B cell (primary cell): Measurements from ENCODE around the gene UNC5B. TPM values are rescaled to one million over a fixed set of nuclear protein-coding genes. Genes with fewer than 3 reads are reported as not detected.

Experiments used
- ATAC-seq: fragments of 200-7000 bp; cut with Tn5 transposase; one replicate; pipeline ENCODE4 v1.10.0; 2021; ENCODE audit warnings: low read depth, mild to moderate bottlenecking, moderate number of reproducible peaks, moderate library complexity
- CTCF ChIA-PET: fragments of 350-600 bp; sonication (Branson Sonifier 250); formaldehyde crosslinking; loops from one replicate; lab custom pipeline; 2021; ENCODE audit warnings: antibody characterized with exemption, inconsistent platforms; lab: Charles Lee
- POLR2A ChIA-PET: fragments of 350-600 bp; sonication (Branson Sonifier 250); formaldehyde crosslinking; loops from one replicate; lab custom pipeline; 2021; ENCODE audit warnings: antibody characterized with exemption; lab: Charles Lee
- DNase-seq: peaks from one replicate; pipeline ENCODE4 v3.0.0; 2013
- H2AFZ ChIP-seq: 2 replicates; pipeline ENCODE4 v1.6.1; 2012; ENCODE audit warnings: mild to moderate bottlenecking, low read depth, low read length; ENCODE audit not compliant: insufficient read depth, poor library complexity, severe bottlenecking
- H3K27ac ChIP-seq, 2 donors: 1 replicate in 1 of 2; 2 replicates in 1 of 2; pipeline ENCODE4 v1.5.1; 2012 to 2013; ENCODE audit warnings: low read length in 2 of 2, mild to moderate bottlenecking in 2 of 2, moderate library complexity in 1 of 2
- H3K27me3 ChIP-seq, 4 experiments: fragments of 200-600 bp in 1 of 4; sonication (generic) in 1 of 4; replicated peaks in 1 of 4; 1 replicate in 2 of 4; 2 replicates in 2 of 4; pipeline versions ENCODE4 v1.6.1 to v1.7.0; 2013 to 2016; ENCODE audit warnings: low read length in 3 of 4, mild to moderate bottlenecking in 2 of 4, mixed read lengths in 1 of 4, moderate library complexity in 1 of 4; ENCODE audit not compliant: insufficient read depth in 4 of 4, control insufficient read depth in 3 of 4; ENCODE audit errors: control extremely low read depth in 1 of 4
- H3K36me3 ChIP-seq, 2 experiments: replicated peaks in 1 of 2; 1 replicate in 1 of 2; 2 replicates in 1 of 2; pipeline versions ENCODE4 v1.6.1 to v1.7.1; 2013; ENCODE audit warnings: low read length in 1 of 2; ENCODE audit not compliant: insufficient read depth in 2 of 2, control insufficient read depth in 1 of 2; ENCODE audit errors: control extremely low read depth in 1 of 2, extremely low read depth in 1 of 2
- H3K4me1 ChIP-seq, 2 donors: fragments of 200-600 bp in 1 of 2; sonication (generic) in 1 of 2; 1 replicate in 1 of 2; 2 replicates in 1 of 2; pipeline versions ENCODE4 v1.5.1 to v1.6.1; 2013 to 2017; ENCODE audit warnings: low read length in 2 of 2; ENCODE audit not compliant: control insufficient read depth in 2 of 2, insufficient read depth in 2 of 2
- H3K4me2 ChIP-seq: replicated peaks from 2 replicates; pipeline ENCODE3; 2012; ENCODE audit warnings: mild to moderate bottlenecking, low read depth, low read length; ENCODE audit not compliant: poor library complexity, severe bottlenecking
- H3K4me3 ChIP-seq, 5 experiments: fragments of 200-600 bp in 1 of 5; sonication (generic) in 1 of 5; 1 replicate in 3 of 5; 2 replicates in 2 of 5; pipeline versions ENCODE4 v1.5.1 to v1.7.0; 2011 to 2016; ENCODE audit warnings: low read length in 4 of 5, mild to moderate bottlenecking in 4 of 5, low read depth in 2 of 5, control low read depth in 1 of 5, moderate library complexity in 1 of 5; ENCODE audit not compliant: insufficient read depth in 1 of 5; ENCODE audit errors: control extremely low read depth in 1 of 5, extremely low read depth in 1 of 5
- H3K79me2 ChIP-seq: fragments of 200-600 bp; sonication (generic); one replicate; pipeline ENCODE4 v1.6.0; 2016; ENCODE audit warnings: low read length; ENCODE audit not compliant: control insufficient read depth, insufficient read depth
- H3K9ac ChIP-seq: fragments of 200-600 bp; sonication (generic); 2 replicates; pipeline ENCODE4 v1.6.1; 2017; ENCODE audit warnings: mild to moderate bottlenecking, low read length, moderate library complexity
- H3K9me3 ChIP-seq, 3 donors: one replicate each; pipeline versions ENCODE4 v1.6.1 to v1.7.1; 2013; ENCODE audit warnings: low read length in 2 of 3; ENCODE audit not compliant: control insufficient read depth in 2 of 3, insufficient read depth in 1 of 3; ENCODE audit errors: control extremely low read depth in 1 of 3
- H4K20me1 ChIP-seq: 2 replicates; pipeline ENCODE4 v1.6.0; 2012; ENCODE audit warnings: mild to moderate bottlenecking, low read length; ENCODE audit not compliant: insufficient read depth, control insufficient read depth, poor library complexity, severe bottlenecking
- H3K27ac Mint-ChIP-seq: one replicate; pipeline ENCODE4 v1.8.0; 2021; ENCODE audit warnings: mixed read lengths
- H3K27me3 Mint-ChIP-seq: one replicate; pipeline ENCODE4 v1.8.0; 2021; ENCODE audit warnings: mixed read lengths
- H3K4me1 Mint-ChIP-seq: one replicate; pipeline ENCODE4 v1.8.0; 2021; ENCODE audit warnings: mixed read lengths
- H3K4me3 Mint-ChIP-seq: one replicate; pipeline ENCODE4 v1.8.0; 2021; ENCODE audit warnings: mixed read lengths
- H3K9me3 Mint-ChIP-seq: one replicate; pipeline ENCODE4 v1.8.0; 2022; ENCODE audit warnings: mixed read lengths; ENCODE audit not compliant: insufficient read depth
- CTCF ChIP-seq: fragments of 200-600 bp; IDR thresholded peaks from one replicate; pipeline ENCODE4 v1.8.0; 2022; ENCODE audit warnings: antibody characterized with exemption, mild to moderate bottlenecking
- EZH2 ChIP-seq: IDR thresholded peaks from 2 replicates; pipeline ENCODE4 v1.6.1; 2012; ENCODE audit warnings: borderline replicate concordance, low read depth, mild to moderate bottlenecking, moderate library complexity, low read length; ENCODE audit not compliant: insufficient read depth, poor library complexity, severe bottlenecking
- WGBS: methylation state at CpG from one replicate; pipeline ENCODE4 v1.1.5; 2013; ENCODE audit warnings: missing lambda C conversion rate; ENCODE audit not compliant: insufficient coverage; 5-methylcytosine and 5-hydroxymethylcytosine counted together
- intact Hi-C: fragments of 100-400 bp; cut with micrococcal nuclease; formaldehyde crosslinking; loops from one replicate; pipeline ENCODE4 v1.10.0; 2022
- polyA plus RNA-seq: library from polyadenylated mRNA; depleted of rRNA; stranded (reverse); fragments of >200 nt; gene quantifications from 2 replicates; pipeline ENCODE4 v1.2.3, GENCODE V29; 2012
- total RNA-seq, 2 donors: library from RNA; stranded (reverse); fragments of 120-200 nt in 1 of 2; gene quantifications; 1 replicate in 1 of 2; 2 replicates in 1 of 2; pipeline versions ENCODE4 v1.2.3 to v1.2.4, GENCODE V29; 2013 to 2022

The UNC5B gene
- total and polyA plus RNA-seq, 2 donors (not counting 1 experiment from before 2014, with no cell fraction given): not detected

- POLR2A ChIA-PET: interaction anchor here (0.6 kb wide), 1 partner anchor 470 kb away, joined by 3 read pairs; no protein-coding TSS in a partner anchor
- Histone ChIP-seq H3K27me3 (no peaks in the 10 kb centered on the region), H3K4me3 (no peak overlapping the region), H3K27ac (no peak overlapping the region), H3K36me3 (peaks cover 0 to 5% of the 10 kb centered on the region in 2 experiments), H3K79me2 (no peaks in the 10 kb centered on the region), H2AFZ (no peak overlapping the region), H3K4me2 (no peak overlapping the region), H3K9me3 (no peaks in the 10 kb centered on the region), H4K20me1 (no peaks in the 10 kb centered on the region), H3K9ac (no peak overlapping the region), H3K4me1 (peaks cover 6 to 14% of the 10 kb centered on the region in 2 donors)
- 100% methylated on average over 1 of the region's 1 CpG for WGBS
- Mint-ChIP-seq H3K4me1 (peaks cover 13% of the 10 kb centered on the region), H3K27ac (no peak overlapping the region), H3K9me3 (no peaks in the 10 kb centered on the region), H3K4me3 (no peak overlapping the region), H3K27me3 (no peaks in the 10 kb centered on the region)
- CTCF ChIA-PET: interaction anchor here (1.0 to 11.1 kb wide), 7 partner anchors 12 to 385 kb away, joined by 3 to 118 read pairs (median 13); no protein-coding TSS in a partner anchor
- no peak for TF ChIP-seq CTCF
- DNase-seq: no peak
- no peak for ATAC-seq
- intact Hi-C loops: no loop called here
Observed at GRCh38 chr10:71321386-71321785, 109.0 kb downstream of the UNC5B start.

GRCh38 chr10:71323407-71323806, 111.0 kb downstream of the UNC5B start:
- CTCF ChIA-PET: interaction anchor here (1.0 to 3.4 kb wide), 6 partner anchors 8 to 385 kb away, joined by 3 to 11 read pairs (median 4); no protein-coding TSS in a partner anchor
- Histone ChIP-seq H3K4me2 (no peak overlapping the region), H2AFZ (no peak overlapping the region), H3K4me3 (no peak overlapping the region), H3K9ac (no peak overlapping the region), H3K9me3 (no peaks in the 10 kb centered on the region), H3K27me3 (no peaks in the 10 kb centered on the region), H3K27ac (no peak overlapping the region), H3K79me2 (no peaks in the 10 kb centered on the region), H3K36me3 (peaks cover 0 to 8% of the 10 kb centered on the region in 2 experiments), H4K20me1 (no peaks in the 10 kb centered on the region), H3K4me1 (peaks cover 6 to 14% of the 10 kb centered on the region in 2 donors)
- Mint-ChIP-seq H3K4me1 (peaks cover 13% of the 10 kb centered on the region), H3K4me3 (no peak overlapping the region), H3K27ac (no peak overlapping the region), H3K9me3 (no peaks in the 10 kb centered on the region), H3K27me3 (no peaks in the 10 kb centered on the region)
- no peak for TF ChIP-seq CTCF
- no peak for TF ChIP-seq EZH2
- WGBS: 97% methylated on average over 3 of the region's 4 CpGs
- ATAC-seq (no peak), DNase-seq (no peak)
- POLR2A ChIA-PET: no interaction called here
- intact Hi-C loops: no loop called here
